ENCODE results near the gene RALGAPA2.

GRCh38 chr20:20628314-20628713 lies 84.1 kb downstream of the RALGAPA2 start:
- no peak for TF ChIP-seq CTCF (IDR thresholded peaks at IDR 0.05; ENCODE audit: extremely low read depth in 1 of 2, insufficient read depth in 1 of 2, low read depth in 1 of 2, low read length in 2 of 2)
- no peak for TF ChIP-seq POLR2A (IDR thresholded peaks at IDR 0.05; ENCODE audit: low read depth, low read length)
- TF ChIP-seq POLR2AphosphoS5 (IDR thresholded peaks at IDR 0.05; ENCODE audit: insufficient read depth, low read depth, low read length), result no peak
- no peak for TF ChIP-seq FOS (IDR thresholded peaks at IDR 0.05; ENCODE audit: borderline replicate concordance, insufficient read depth, low read length)
- no peak for TF ChIP-seq JUN (IDR thresholded peaks at IDR 0.05; ENCODE audit: borderline replicate concordance, insufficient read depth, insufficient read length, low read depth)

All from endothelial cell of umbilical vein (primary cell).